SJSA1 (cell line): ENCODE data around the gene PPP1R15B. TPM values are rescaled to one million over a fixed set of nuclear protein-coding genes. Genes with fewer than 3 reads are reported as not detected.

Experiments used
- total RNA-seq: library from RNA; depleted of rRNA; stranded (reverse); fragments of >200 nt; shearing (Covaris generic); gene quantifications from 2 replicates; pipeline ENCODE4 v1.2.3, GENCODE V29; 2014; rRNA removed

PPP1R15B gene
- total RNA-seq, 1 experiment from 2014 or later, result 25.5 TPM

Other genes starting within 250 kb of the PPP1R15B start
- not detected in 2 replicates for gene REN, start 245.5 kb downstream of the PPP1R15B start, total RNA-seq
- gene KISS1, start 215.3 kb downstream of the PPP1R15B start, total RNA-seq, result 190 and 222 TPM in 2 replicates
- gene GOLT1A, start 197.8 kb downstream of the PPP1R15B start, total RNA-seq, result not detected in 2 replicates
- gene PLEKHA6, start 51.9 kb downstream of the PPP1R15B start, total RNA-seq, result 0.16 and 0.76 TPM in 2 replicates
- 0.28 and 0.76 TPM in 2 replicates for gene PIK3C2B, start 83.0 kb upstream of the PPP1R15B start, total RNA-seq
- 13.2 and 21.4 TPM in 2 replicates for gene MDM4, start 104.6 kb upstream of the PPP1R15B start, total RNA-seq